Bronchial epithelial cell (primary cell): ENCODE measurements around the gene RRAS. TPM values are rescaled to one million over a fixed set of nuclear protein-coding genes. Genes with fewer than 3 reads are reported as not detected.

Experiments used
- DNase-seq: peaks from one replicate; pipeline ENCODE4 v3.0.0-alpha.2; 2010; ENCODE audit warnings: low read depth
- FAIRE-seq: peaks from 2 replicates; lab custom pipeline; 2011; peaks lifted over from hg19 to GRCh38; lab: Jason Lieb, UNC
- H3K27me3 ChIP-seq: 2 replicates; pipeline ENCODE4 v1.5.1; 2011; ENCODE audit warnings: low read length; ENCODE audit not compliant: control insufficient read depth, insufficient read depth
- H3K36me3 ChIP-seq: 2 replicates; pipeline ENCODE4 v1.5.1; 2011; ENCODE audit warnings: low read length; ENCODE audit not compliant: control insufficient read depth, insufficient read depth
- H3K4me3 ChIP-seq: 2 replicates; pipeline ENCODE4 v1.5.1; 2011; ENCODE audit warnings: mild to moderate bottlenecking, low read depth, low read length, control low read depth
- CTCF ChIP-seq: IDR thresholded peaks from 2 replicates; pipeline ENCODE4 v1.5.1; 2011; ENCODE audit warnings: mild to moderate bottlenecking, moderate library complexity, low read length, control low read depth, inconsistent platforms; ENCODE audit not compliant: insufficient read depth, severe bottlenecking
- total RNA-seq: library from RNA; depleted of rRNA; stranded (reverse); fragments of >200 nt; gene quantifications from 2 replicates; pipeline ENCODE4 v1.2.1, GENCODE V29; 2014

Gene RRAS
- total RNA-seq, 1 donor from 2014 or later: 24.2 TPM

GRCh38 chr19:49599378-49600295, 40.3 kb downstream of the RRAS start:
- TF ChIP-seq CTCF: no peak
- no peak for DNase-seq
- H3K27me3 ChIP-seq: no peaks in the 10 kb centered on the region
- no peak overlapping the region for H3K4me3 ChIP-seq
- FAIRE-seq: no peak
- peaks cover 35% of the 10 kb centered on the region for H3K36me3 ChIP-seq

GRCh38 chr19:49597703-49597974, 42.3 kb downstream of the RRAS start:
- no peak for FAIRE-seq
- no peak overlapping the region for H3K4me3 ChIP-seq
- H3K27me3 ChIP-seq: no peaks in the 10 kb centered on the region
- DNase-seq: no peak
- H3K36me3 ChIP-seq: peaks cover 36% of the 10 kb centered on the region
- no peak for TF ChIP-seq CTCF

GRCh38 chr19:49596954-49597702, 42.8 kb downstream of the RRAS start:
- FAIRE-seq: no peak

GRCh38 chr19:49596407-49596806, 43.5 kb downstream of the RRAS start:
- peaks cover 34% of the 10 kb centered on the region for H3K36me3 ChIP-seq

More at GRCh38 chr19:49596954-49597702, 42.8 kb downstream of the RRAS start:
- DNase-seq: no peak
- no peaks in the 10 kb centered on the region for H3K27me3 ChIP-seq
- no peak overlapping the region for H3K4me3 ChIP-seq
- peaks cover 34% of the 10 kb centered on the region for H3K36me3 ChIP-seq
- TF ChIP-seq CTCF: no peak

DNA sequence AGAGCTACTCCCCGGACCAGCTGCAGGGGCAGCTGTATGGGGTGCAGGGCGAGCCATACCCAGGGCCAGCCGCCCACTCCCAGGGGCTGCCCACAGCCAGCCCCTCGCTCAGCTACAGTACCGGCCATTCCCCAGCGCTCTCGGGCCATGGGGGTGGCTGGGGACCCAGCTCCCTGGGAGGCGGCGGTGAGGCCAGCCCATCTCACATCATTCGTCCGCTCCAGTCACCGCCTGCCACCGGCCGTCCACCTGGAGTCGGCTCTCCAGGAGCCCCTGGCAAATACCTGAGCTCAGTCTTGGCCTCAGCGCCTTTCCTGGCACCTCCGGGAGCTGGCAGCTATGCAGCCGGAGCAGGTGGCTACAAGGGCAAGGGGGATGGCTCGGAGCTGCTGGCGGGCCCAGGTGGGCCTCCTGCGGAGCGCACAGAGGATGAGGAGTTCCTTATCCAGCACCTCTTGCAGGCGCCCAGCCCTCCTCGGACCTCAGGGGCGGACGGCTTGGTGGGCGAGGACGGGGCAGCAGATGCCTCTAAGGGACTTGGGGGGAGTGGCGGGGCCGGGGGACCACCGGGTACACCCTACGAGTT, 44.0 kb downstream of the RRAS start:
- no peak for DNase-seq
- Histone ChIP-seq H3K36me3 (peaks cover 31% of the 10 kb centered on the region), H3K27me3 (no peaks in the 10 kb centered on the region), H3K4me3 (no peak overlapping the region)
- no peak for FAIRE-seq
- TF ChIP-seq CTCF: no peak

More at GRCh38 chr19:49596407-49596806, 43.5 kb downstream of the RRAS start:
- no peak for DNase-seq
- H3K4me3 ChIP-seq: no peak overlapping the region
- no peak for FAIRE-seq
- no peak for TF ChIP-seq CTCF
- no peaks in the 10 kb centered on the region for H3K27me3 ChIP-seq
